Lung (tissue), 12 donors: ENCODE data around the gene SLC4A11. TPM values are rescaled to one million over a fixed set of nuclear protein-coding genes. Genes with fewer than 3 reads are reported as not detected.

Experiments
- ATAC-seq: fragments of 200-7000 bp; cut with Tn5 transposase; one replicate; pipeline ENCODE4 v1.9.1; 2020; ENCODE audit warnings: moderate number of reproducible peaks; ENCODE audit not compliant: insufficient read depth, low FRiP score
- DNase-seq, 3 donors: peaks; one replicate each; pipeline ENCODE4 v3.0.0-alpha.2; 2013 to 2017
- H3K27ac ChIP-seq, 2 donors: one replicate each; pipeline ENCODE4 v1.5.1; 2013; ENCODE audit warnings: mild to moderate bottlenecking in 2 of 2, moderate library complexity in 2 of 2, control low read depth in 1 of 2, inconsistent platforms in 1 of 2, low read depth in 1 of 2, low read length in 1 of 2
- H3K27me3 ChIP-seq, 3 donors: one replicate each; pipeline ENCODE4 v1.5.1; 2013; ENCODE audit warnings: low read length in 2 of 3; ENCODE audit not compliant: control insufficient read depth in 3 of 3, insufficient read depth in 3 of 3
- H3K36me3 ChIP-seq, 4 donors: one replicate each; pipeline ENCODE4 v1.5.1; 2013; ENCODE audit warnings: low read length in 4 of 4, mild to moderate bottlenecking in 1 of 4, moderate library complexity in 1 of 4; ENCODE audit not compliant: control insufficient read depth in 4 of 4, insufficient read depth in 4 of 4
- H3K4me1 ChIP-seq, 5 donors: one replicate each; pipeline ENCODE4 v1.5.1; 2013; ENCODE audit warnings: low read length in 5 of 5, mild to moderate bottlenecking in 2 of 5, moderate library complexity in 1 of 5; ENCODE audit not compliant: control insufficient read depth in 5 of 5, insufficient read depth in 5 of 5
- H3K4me3 ChIP-seq: one replicate; pipeline ENCODE4 v1.5.1; 2013; ENCODE audit warnings: mild to moderate bottlenecking, control low read depth, moderate library complexity
- H3K9ac ChIP-seq, 2 donors: one replicate each; pipeline ENCODE4 v1.5.1; 2013; ENCODE audit warnings: low read length in 2 of 2, control low read depth in 1 of 2; ENCODE audit not compliant: insufficient read depth in 1 of 2
- H3K9me3 ChIP-seq, 4 donors: one replicate each; pipeline ENCODE4 v1.5.1; 2013; ENCODE audit warnings: low read length in 3 of 4, mild to moderate bottlenecking in 1 of 4, moderate library complexity in 1 of 4; ENCODE audit not compliant: control insufficient read depth in 4 of 4, insufficient read depth in 3 of 4
- CTCF ChIP-seq: IDR thresholded peaks from 2 replicates; pipeline ENCODE4 v1.5.1; 2012; ENCODE audit warnings: mild to moderate bottlenecking; ENCODE audit errors: control extremely low read depth, extremely low read depth
- whole genome bisulfite sequencing, 2 donors: extraction: QIAGEN DNeasy Blood & Tissue Kit; methylation state at CpG; one replicate each; pipeline ENCODE4 v1.1.7; 2013; 5-methylcytosine and 5-hydroxymethylcytosine counted together
- polyA plus RNA-seq, 2 donors: library from polyadenylated mRNA; stranded (reverse); fragments of 200-250 nt; gene quantifications; one replicate each; pipeline ENCODE4 v1.2.1, GENCODE V29; 2013
- total RNA-seq, 2 donors: library from RNA; depleted of rRNA in 1 of 2; stranded (reverse); fragments of >200 nt in 1 of 2; gene quantifications; one replicate each; pipeline ENCODE4 v1.2.1, GENCODE V29; 2014 to 2021
- donor health status: control.
- donor health status: control.
- donor health status: Bipolar disorder and iron deficiency.
- donor health status: healthy.
- donor health status: DM: yes; HTN: yes; CAD: no.

SLC4A11 gene
- total and polyA plus RNA-seq, 4 donors = 0.40 to 8.8 (median 4.7) TPM

DNA sequence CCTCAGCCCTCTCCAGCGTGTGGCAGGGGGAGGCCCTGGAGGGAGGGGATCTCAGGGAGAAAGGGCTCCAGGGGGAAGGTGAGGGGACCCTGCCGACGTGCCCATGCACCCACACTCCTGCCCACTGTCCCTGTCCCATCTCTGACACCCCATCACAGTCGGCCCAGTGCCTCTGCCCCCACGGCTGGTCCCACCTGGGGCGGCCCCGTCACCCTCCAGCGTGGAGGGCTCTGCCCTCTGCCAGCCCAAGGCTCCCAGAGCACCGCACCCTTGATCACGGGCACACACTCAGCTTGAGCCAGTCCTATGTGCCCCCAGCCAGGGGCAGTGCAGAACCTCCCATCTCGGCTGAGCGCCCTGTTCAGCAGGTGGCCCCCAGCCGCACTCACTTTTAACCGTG, 9.2 kb downstream of the SLC4A11 start:
- H3K4me3 ChIP-seq = no peak overlapping the region
- H3K4me1 ChIP-seq = no peaks in the 10 kb centered on the region
- H3K27me3 ChIP-seq = no peaks in the 10 kb centered on the region
- H3K27ac ChIP-seq = no peak overlapping the region
- TF ChIP-seq CTCF = no peak
- WGBS, 2 donors = 90 to 95% methylated on average over 12 to 14 of the region's 14 CpGs
- no peaks in the 10 kb centered on the region for H3K9me3 ChIP-seq
- peaks cover 0 to 7% (median 1%) of the 10 kb centered on the region in 4 donors for H3K36me3 ChIP-seq
- ATAC-seq (no peak), DNase-seq (no peak)
- no peak overlapping the region for H3K9ac ChIP-seq

GRCh38 chr20:3229158-3229557, 9.8 kb downstream of the SLC4A11 start:
- Histone ChIP-seq H3K27me3 (no peaks in the 10 kb centered on the region), H3K27ac (no peak overlapping the region), H3K9ac (no peak overlapping the region), H3K4me3 (no peak overlapping the region), H3K4me1 (no peaks in the 10 kb centered on the region), H3K36me3 (peaks cover 0 to 11% (median 2%) of the 10 kb centered on the region in 4 donors), H3K9me3 (no peaks in the 10 kb centered on the region)
- TF ChIP-seq CTCF = no peak
- 96 to 97% methylated on average over 22 of the region's 22 CpGs for WGBS, 2 donors
- DNase-seq (no peak), ATAC-seq (no peak)

DNA sequence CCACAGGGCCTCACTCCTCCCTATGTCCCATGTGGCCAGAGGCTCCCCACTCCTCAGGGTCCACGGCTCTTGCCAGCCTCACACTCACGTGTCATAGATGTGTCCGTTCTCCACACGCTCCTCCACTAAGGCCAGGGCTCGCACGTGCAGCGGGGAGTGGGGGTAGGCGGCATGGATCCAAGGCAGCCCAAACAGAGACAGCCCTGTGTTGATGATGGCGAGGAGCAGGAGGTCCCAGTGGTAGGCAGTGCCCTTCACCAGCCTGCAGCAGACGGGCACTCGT, 10.3 kb downstream of the SLC4A11 start:
- H3K27ac ChIP-seq = no peak overlapping the region
- no peaks in the 10 kb centered on the region for H3K4me1 ChIP-seq
- peaks cover 0 to 15% (median 2%) of the 10 kb centered on the region in 4 donors for H3K36me3 ChIP-seq
- 89 to 95% methylated on average over 11 of the region's 11 CpGs for WGBS, 2 donors
- H3K4me3 ChIP-seq = no peak overlapping the region
- no peaks in the 10 kb centered on the region for H3K9me3 ChIP-seq
- DNase-seq (no peak), ATAC-seq (no peak)
- TF ChIP-seq CTCF = no peak
- H3K27me3 ChIP-seq = no peaks in the 10 kb centered on the region
- H3K9ac ChIP-seq = no peak overlapping the region
